Kidney epithelial cell (primary cell): ENCODE measurements around the gene SLC4A11. TPM values are rescaled to one million over a fixed set of nuclear protein-coding genes. Genes with fewer than 3 reads are reported as not detected.

Experiments used
- DNase-seq: peaks from one replicate; pipeline ENCODE4 v3.0.0-alpha.2; 2010; ENCODE audit warnings: low read depth
- H3K27me3 ChIP-seq: 2 replicates; pipeline ENCODE4 v1.6.0; 2011; ENCODE audit warnings: low read length; ENCODE audit not compliant: control insufficient read depth, insufficient read depth
- H3K36me3 ChIP-seq: 2 replicates; pipeline ENCODE4 v1.5.1; 2011; ENCODE audit warnings: low read length; ENCODE audit not compliant: control insufficient read depth, insufficient read depth
- H3K4me3 ChIP-seq: 2 replicates; pipeline ENCODE4 v1.5.1; 2011; ENCODE audit warnings: low read depth, mild to moderate bottlenecking, control low read depth, low read length
- CTCF ChIP-seq: IDR thresholded peaks from 2 replicates; pipeline ENCODE4 v1.5.1; 2011; ENCODE audit warnings: mild to moderate bottlenecking, moderate library complexity, low read length, control low read depth, inconsistent platforms; ENCODE audit not compliant: insufficient read depth, poor library complexity, severe bottlenecking
- total RNA-seq: library from RNA; depleted of rRNA; stranded (reverse); fragments of >200 nt; gene quantifications from 2 replicates; pipeline ENCODE4 v1.2.3, GENCODE V29; 2015

The SLC4A11 gene
- total RNA-seq, 1 donor from 2014 or later, result 8.5 TPM

- H3K36me3 ChIP-seq, result peaks cover 3% of the 10 kb centered on the region
- H3K4me3 ChIP-seq, result no peak overlapping the region
- no peaks in the 10 kb centered on the region for H3K27me3 ChIP-seq
- DNase-seq, result no peak
- TF ChIP-seq CTCF, result no peak
These were observed 25.8 kb downstream of the SLC4A11 start for GRCh38 chr20:3213226-3213625.

- peak overlapping the region; percentile 90 for H3K4me3 ChIP-seq
- peaks cover 2% of the 10 kb centered on the region for H3K36me3 ChIP-seq
- TF ChIP-seq CTCF, result no peak
- no peak for DNase-seq
- H3K27me3 ChIP-seq, result no peaks in the 10 kb centered on the region
These were observed 28.6 kb downstream of the SLC4A11 start for GRCh38 chr20:3210346-3210745.

- no peaks in the 10 kb centered on the region for H3K27me3 ChIP-seq
- H3K36me3 ChIP-seq, result peaks cover 2% of the 10 kb centered on the region
- TF ChIP-seq CTCF, result no peak
- no peak for DNase-seq
- H3K4me3 ChIP-seq, result peak overlapping the region; percentile 90
These were observed 29.1 kb downstream of the SLC4A11 start for GRCh38 chr20:3209946-3210317.

GRCh38 chr20:3209257-3209945 is 29.6 kb downstream of the SLC4A11 start, which contains the start of gene ITPA:
Gene ITPA, plus strand, starts transcription at chr20:3209498. Its CDS starts 54 bp downstream, at chr20:3209552.
- H3K27me3 ChIP-seq, result no peaks in the 10 kb centered on the region
- peaks cover 2% of the 10 kb centered on the region for H3K36me3 ChIP-seq
- peak within 1 kb of the TSS; percentile 90 for H3K4me3 ChIP-seq
- DNase-seq, result no peak
- TF ChIP-seq CTCF, result no peak

GRCh38 chr20:3208786-3209256 is 30.2 kb downstream of the SLC4A11 start:
- peak overlapping the region; percentile 90 for H3K4me3 ChIP-seq
- TF ChIP-seq CTCF, result no peak
- DNase-seq, result no peak
- H3K36me3 ChIP-seq, result peaks cover 2% of the 10 kb centered on the region
- no peaks in the 10 kb centered on the region for H3K27me3 ChIP-seq
